ENCODE results near the gene AGAP1. TPM values are rescaled to one million over a fixed set of nuclear protein-coding genes. Genes with fewer than 3 reads are reported as not detected.

AGAP1 gene
- total and polyA plus RNA-seq, 2 donors (not counting 3 experiments of a cell fraction or from before 2014, with no cell fraction given) = 10.2 to 20.9 TPM

GRCh38 chr2:235669983-235670962, 176.4 kb downstream of the AGAP1 start:
- FAIRE-seq (peak; percentile 33), DNase-seq (ENCODE audit: low read depth, low spot score) (peak; percentile 59)
- Histone ChIP-seq H2AFZ (ENCODE audit: low read depth, low read length) (no peak overlapping the region), H3K36me3 (ENCODE audit: control insufficient read depth in 2 of 2, extremely low read depth in 1 of 2, insufficient read depth in 2 of 2, low read length in 2 of 2) (no peaks in the 10 kb centered on the region), H3K79me2 (ENCODE audit: control insufficient read depth, insufficient read depth, low read length) (no peaks in the 10 kb centered on the region), H3K4me2 (ENCODE audit: insufficient read depth, low read length) (peak overlapping the region; percentile 47), H3K27me3 (ENCODE audit: control insufficient read depth in 2 of 2, insufficient read depth in 2 of 2, low read length in 2 of 2) (peaks cover 18 to 26% of the 10 kb centered on the region in 2 experiments), H3K4me3 (replicated peaks in 1 of 3; ENCODE audit: insufficient read depth in 1 of 3, low read depth in 1 of 3, low read length in 3 of 3) (peak overlapping the region in 2 of 3 experiments; percentile 9 to 48), H3K9ac (replicated peaks; ENCODE audit: extremely low read depth, insufficient read depth, low read length) (no peak overlapping the region), H3K9me3 (replicated peaks; ENCODE audit: control insufficient read depth, insufficient read depth, low read length) (no peaks in the 10 kb centered on the region), H3K27ac (ENCODE audit: insufficient read depth, low read depth, low read length) (no peak overlapping the region), H3K9me1 (replicated peaks; ENCODE audit: control insufficient read depth, extremely low read depth, insufficient read depth, low read length) (no peaks in the 10 kb centered on the region), H3K4me1 (ENCODE audit: control insufficient read depth, extremely low read depth, insufficient read depth, low read length) (peaks cover 2% of the 10 kb centered on the region), H4K20me1 (replicated peaks; ENCODE audit: control insufficient read depth, extremely low read depth, insufficient read depth, low read length) (no peaks in the 10 kb centered on the region)
- dilution Hi-C loops (cut with MboI; ENCODE audit: extremely low pct_ligation_motif_present, low sequenced_read_pairs) = no loop called here
- ChIA-PET CTCF (interaction anchor here (0.7 to 3.5 kb wide), 9 partner anchors 14 to 553 kb away, joined by 3 to 22 read pairs (median 5); no protein-coding TSS in a partner anchor), POLR2A (no interaction called here)
- no TSS peak for BruUV-seq (replicated peaks)
- TF ChIP-seq CTCF (IDR thresholded peaks at IDR 0.05; ENCODE audit: extremely low read depth in 1 of 2, insufficient read depth in 1 of 2, low read depth in 1 of 2, low read length in 2 of 2) (peak; percentile 53 to 55), JUN (IDR thresholded peaks at IDR 0.05; ENCODE audit: borderline replicate concordance, insufficient read depth, insufficient read length, low read depth) (no peak), EZH2 (IDR thresholded peaks at IDR 0.05; ENCODE audit: borderline replicate concordance, low read depth, low read length, severe bottlenecking) (peak; percentile 86), MAX (IDR thresholded peaks at IDR 0.05; ENCODE audit: insufficient read depth, insufficient read length) (no peak), POLR2A (IDR thresholded peaks at IDR 0.05; ENCODE audit: low read depth, low read length) (no peak), GATA2 (IDR thresholded peaks at IDR 0.05; ENCODE audit: insufficient read depth, insufficient read length, low read depth, low read length) (no peak), MYC (IDR thresholded peaks at IDR 0.05; ENCODE audit: low read depth, low read length) (no peak)
- intact Hi-C loops (cut with micrococcal nuclease) = loop anchor here (1.0 to 10.0 kb wide), 5 partner anchors 75 to 535 kb away; partner anchors contain the start of gene AGAP1

Data from endothelial cell of umbilical vein (primary cell).